Stomach (tissue), 4 donors: Measurements from ENCODE around the gene BPI.

Source experiments
- EP300 ChIP-seq: sonication (generic); formaldehyde crosslinking; IDR thresholded peaks from one replicate; pipeline ENCODE4 v1.6.1; 2017; ENCODE audit warnings: antibody characterized with exemption
- POLR2A ChIP-seq, 4 donors: fragments of 450-650 bp; IDR thresholded peaks; one replicate each; pipeline ENCODE4 v1.6.1; 2016; ENCODE audit warnings: antibody characterized with exemption in 4 of 4, control low read depth in 2 of 4, mild to moderate bottlenecking in 1 of 4, moderate library complexity in 1 of 4
- POLR2AphosphoS5 ChIP-seq, 3 donors: sonication (generic); formaldehyde crosslinking; IDR thresholded peaks; one replicate each; pipeline ENCODE4 v1.6.1; 2016; ENCODE audit warnings: antibody characterized with exemption in 3 of 3
- TF ChIP-seq, protein P1 (sequence below), 7 experiments: fragments of 450-650 bp in 4 of 7; fragments of 200-600 bp in 3 of 7; sonication (generic) in 3 of 7; IDR thresholded peaks; one replicate each; pipeline ENCODE4 v1.5.1; 2016 to 2019; ENCODE audit warnings: antibody characterized with exemption in 7 of 7, control low read depth in 2 of 7, mild to moderate bottlenecking in 1 of 7

DNA sequence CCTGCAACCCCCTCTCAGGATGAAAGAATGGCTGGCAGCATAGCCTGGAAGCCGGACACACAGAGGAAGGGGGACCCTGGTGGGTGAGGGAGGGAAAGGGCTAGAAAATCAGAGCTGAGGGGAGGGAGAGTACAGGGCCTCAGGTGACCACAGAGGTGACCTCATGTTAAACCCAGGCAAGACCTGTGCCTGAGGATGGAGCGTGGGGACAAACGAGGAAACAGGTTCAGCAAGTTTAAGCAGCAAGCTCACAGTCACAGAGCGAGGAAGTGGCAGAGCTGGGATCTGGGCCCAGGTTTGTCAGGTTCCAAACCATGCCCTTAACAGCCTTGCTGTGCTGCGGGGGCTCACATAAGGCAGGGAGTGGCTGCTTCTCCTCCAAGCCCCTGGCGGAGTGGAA lies 4.0 kb upstream of the BPI start:
- no peak for TF ChIP-seq EP300
- TF ChIP-seq, protein P1, sequence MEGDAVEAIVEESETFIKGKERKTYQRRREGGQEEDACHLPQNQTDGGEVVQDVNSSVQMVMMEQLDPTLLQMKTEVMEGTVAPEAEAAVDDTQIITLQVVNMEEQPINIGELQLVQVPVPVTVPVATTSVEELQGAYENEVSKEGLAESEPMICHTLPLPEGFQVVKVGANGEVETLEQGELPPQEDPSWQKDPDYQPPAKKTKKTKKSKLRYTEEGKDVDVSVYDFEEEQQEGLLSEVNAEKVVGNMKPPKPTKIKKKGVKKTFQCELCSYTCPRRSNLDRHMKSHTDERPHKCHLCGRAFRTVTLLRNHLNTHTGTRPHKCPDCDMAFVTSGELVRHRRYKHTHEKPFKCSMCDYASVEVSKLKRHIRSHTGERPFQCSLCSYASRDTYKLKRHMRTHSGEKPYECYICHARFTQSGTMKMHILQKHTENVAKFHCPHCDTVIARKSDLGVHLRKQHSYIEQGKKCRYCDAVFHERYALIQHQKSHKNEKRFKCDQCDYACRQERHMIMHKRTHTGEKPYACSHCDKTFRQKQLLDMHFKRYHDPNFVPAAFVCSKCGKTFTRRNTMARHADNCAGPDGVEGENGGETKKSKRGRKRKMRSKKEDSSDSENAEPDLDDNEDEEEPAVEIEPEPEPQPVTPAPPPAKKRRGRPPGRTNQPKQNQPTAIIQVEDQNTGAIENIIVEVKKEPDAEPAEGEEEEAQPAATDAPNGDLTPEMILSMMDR (IDR thresholded peaks at IDR 0.05) = no peak
- TF ChIP-seq POLR2AphosphoS5 (IDR thresholded peaks at IDR 0.05) = no peak
- TF ChIP-seq POLR2A (IDR thresholded peaks at IDR 0.05) = no peak
